HUES64 (cell line): ENCODE data around the gene PDE6B.
A peak's percentile ranks its signal among the peaks of the same experiment; 100 is the strongest.

Source experiments
- H3K27ac ChIP-seq: 2 replicates; pipeline ENCODE4 v1.7.0; 2013; ENCODE audit warnings: low read depth, low read length, inconsistent platforms
- H3K27me3 ChIP-seq: 2 replicates; pipeline ENCODE4 v1.6.1; 2013; ENCODE audit warnings: mild to moderate bottlenecking, low read length; ENCODE audit not compliant: insufficient read depth
- H3K36me3 ChIP-seq: 2 replicates; pipeline ENCODE4 v1.6.1; 2013; ENCODE audit warnings: mild to moderate bottlenecking, low read length; ENCODE audit not compliant: insufficient read depth
- H3K4me1 ChIP-seq: 2 replicates; pipeline ENCODE4 v1.6.1; 2013; ENCODE audit warnings: mild to moderate bottlenecking, low read length, moderate library complexity; ENCODE audit not compliant: insufficient read depth
- H3K4me3 ChIP-seq: 2 replicates; pipeline ENCODE4 v1.5.1; 2013; ENCODE audit warnings: mild to moderate bottlenecking, low read length, moderate library complexity
- H3K9ac ChIP-seq: 2 replicates; pipeline ENCODE4 v1.6.1; 2013; ENCODE audit warnings: mild to moderate bottlenecking, low read depth, low read length
- H3K9me3 ChIP-seq: 2 replicates; pipeline ENCODE4 v1.6.1; 2013; ENCODE audit warnings: low read depth, low read length; ENCODE audit not compliant: insufficient read depth
- WGBS: fragments of 150-250, 120-280 bp; methylation state at CpG from one replicate; pipeline ENCODE4 v1.1.7; 2013; ENCODE audit warnings: missing lambda C conversion rate; 5-methylcytosine and 5-hydroxymethylcytosine counted together

The PDE6B gene

DNA sequence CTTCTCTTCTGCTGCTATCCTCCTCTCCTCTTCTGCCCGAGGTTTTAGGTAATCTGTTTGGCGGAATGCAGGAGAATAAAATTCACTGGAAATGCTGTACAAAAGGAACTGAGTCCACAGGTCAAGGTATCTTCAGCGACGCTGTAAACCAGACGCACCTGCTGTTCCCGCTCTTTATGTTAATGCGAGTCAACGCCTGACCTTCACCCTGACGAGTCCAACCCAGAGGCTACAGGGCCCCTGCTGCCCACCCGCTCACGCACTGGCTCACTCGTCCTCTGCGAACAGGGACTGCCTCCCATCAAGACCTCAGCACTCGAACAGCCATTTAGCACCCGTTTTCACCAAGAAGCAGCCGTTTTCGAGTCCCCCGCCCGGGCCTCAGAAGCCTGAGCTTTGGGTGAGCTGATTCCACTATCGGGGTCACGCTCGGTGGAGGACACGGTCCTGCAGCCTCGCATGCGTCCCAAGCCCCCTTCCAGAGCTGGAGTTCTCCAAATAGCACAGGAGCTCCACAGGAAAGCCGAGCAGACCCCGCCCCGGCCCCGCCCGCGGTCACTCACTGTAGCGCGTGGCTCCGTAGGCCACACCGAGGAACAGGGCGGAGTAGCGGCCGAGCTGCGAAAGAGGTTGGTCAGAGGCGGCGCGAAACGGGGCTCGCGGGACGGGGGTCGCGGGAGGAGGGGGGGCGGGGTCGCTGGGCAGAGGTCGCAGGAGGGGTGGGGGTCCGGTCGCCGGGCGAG is 48.1 kb downstream of the PDE6B start:
- Histone ChIP-seq H3K27me3 (no peaks in the 10 kb centered on the region), H3K4me1 (0 out of 2 replicates have a peak, but pooled peaks cover 3% of the 10 kb centered on the region), H3K36me3 (peaks cover 26% of the 10 kb centered on the region), H3K4me3 (peak overlapping the region; percentile 90), H3K9ac (peak overlapping the region; percentile 87), H3K27ac (peak overlapping the region; percentile 81), H3K9me3 (no peaks in the 10 kb centered on the region)
- WGBS = 7% methylated on average over 54 of the region's 55 CpGs

DNA sequence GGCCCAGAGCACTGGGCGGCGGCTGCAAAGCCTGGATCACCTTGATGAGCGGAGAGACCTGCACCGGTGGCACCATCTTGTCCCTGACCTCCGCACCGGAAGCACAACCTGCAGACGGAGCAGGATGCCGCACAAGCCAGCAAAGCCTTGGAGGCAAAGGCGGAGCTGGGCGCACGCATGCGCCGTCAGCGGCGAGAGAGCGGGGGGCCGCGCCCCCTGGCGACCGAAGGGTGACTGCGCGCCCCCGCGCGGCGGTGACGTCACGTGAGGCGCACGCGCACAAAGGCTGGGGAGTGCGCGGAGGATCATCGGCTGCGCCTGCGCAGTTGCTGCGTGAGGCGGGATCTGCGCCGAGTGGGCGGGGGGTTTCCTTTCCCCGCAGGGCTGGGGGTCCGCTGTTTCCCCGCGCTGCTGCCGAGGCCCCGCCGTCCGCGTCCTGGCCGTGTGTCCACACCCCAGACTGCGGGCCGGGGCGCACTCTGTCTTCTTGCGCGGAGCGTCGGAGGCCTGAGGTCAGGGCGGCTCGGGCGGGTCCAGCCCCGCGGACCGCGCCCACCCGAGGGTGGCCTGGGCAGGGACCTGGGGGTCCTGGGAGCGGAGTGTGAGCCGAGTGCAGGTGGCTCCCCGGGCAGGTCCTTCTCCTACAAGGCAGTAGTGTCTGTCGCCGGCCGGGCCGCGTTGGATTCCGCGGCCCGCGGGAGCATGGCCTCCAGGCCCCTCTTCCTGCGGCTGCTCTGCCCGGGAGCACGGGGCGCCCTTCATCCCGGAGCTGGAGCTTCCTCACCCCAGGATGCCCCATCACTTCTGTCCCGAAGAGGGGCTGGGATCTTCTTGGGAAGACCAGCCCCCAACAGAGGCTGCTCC is 49.0 kb downstream of the PDE6B start, which contains the start of the genes ATP5ME and MYL5:
ATP5ME (minus strand) TSS at position 105 of the 864 bp plus-strand sequence; CDS start at position 76, 29 bp downstream.
MYL5 (plus strand) TSS at position 371 of the 864 bp plus-strand sequence. CDS start 3,485 bp downstream, outside the sequence.
- 1% methylated on average over 84 of the region's 84 CpGs for WGBS
- H3K36me3 ChIP-seq = peaks cover 26% of the 10 kb centered on the region
- H3K9me3 ChIP-seq = no peaks in the 10 kb centered on the region
- H3K9ac ChIP-seq = peak within 1 kb of the TSS; percentile 92
- peak within 1 kb of the TSS; percentile 81 for H3K27ac ChIP-seq
- H3K4me3 ChIP-seq = peak within 1 kb of the TSS; percentile 90
- H3K27me3 ChIP-seq = no peaks in the 10 kb centered on the region
- H3K4me1 ChIP-seq = 0 out of 2 replicates have a peak, but pooled peaks cover 3% of the 10 kb centered on the region

DNA sequence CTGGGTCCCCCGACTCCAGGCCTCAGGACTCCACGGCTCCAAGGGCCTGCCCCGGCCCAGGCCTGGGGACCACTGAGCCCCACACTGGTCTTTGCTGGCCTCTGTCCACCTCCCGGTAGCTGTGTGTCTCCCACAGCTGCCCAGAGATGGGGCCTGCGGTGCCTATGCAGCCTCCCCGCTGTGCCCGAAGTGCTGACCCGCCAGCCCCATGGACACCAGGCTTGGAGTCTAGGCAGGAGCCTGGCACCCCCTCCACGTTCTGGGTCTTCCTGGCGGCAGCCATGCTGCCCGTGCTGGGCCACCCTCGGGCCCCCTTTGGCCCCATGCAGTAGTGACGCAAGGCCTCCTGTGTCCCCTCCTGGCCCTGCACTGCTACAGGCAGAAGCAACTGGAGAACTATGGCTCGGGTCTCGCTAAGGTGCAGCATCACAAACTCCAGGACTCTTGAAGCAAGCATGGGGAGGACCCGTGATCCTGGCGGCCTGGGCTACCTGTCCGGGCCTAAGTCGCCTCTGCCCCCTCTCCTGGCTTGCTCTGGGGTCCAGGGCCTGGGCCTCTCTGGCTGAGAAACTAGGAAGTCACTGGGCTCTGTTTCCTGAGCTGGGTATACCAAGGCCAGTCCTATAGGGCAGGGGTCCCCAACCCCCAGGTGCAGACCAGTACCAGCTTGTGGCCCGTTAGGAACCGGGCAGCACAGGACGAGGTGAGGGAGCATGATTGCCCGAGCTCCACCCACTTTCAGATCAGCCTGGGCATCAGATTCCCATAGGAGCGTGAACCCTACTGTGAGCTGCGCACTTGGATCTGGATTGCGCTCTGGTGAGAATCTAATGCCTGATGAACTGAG is 49.9 kb downstream of the PDE6B start:
- H3K4me1 ChIP-seq = 0 out of 2 replicates have a peak, but pooled peaks cover 3% of the 10 kb centered on the region
- 85% methylated on average over 26 of the region's 26 CpGs for WGBS
- H3K9ac ChIP-seq = peak overlapping the region; percentile 92
- peaks cover 26% of the 10 kb centered on the region for H3K36me3 ChIP-seq
- H3K9me3 ChIP-seq = no peaks in the 10 kb centered on the region
- H3K27ac ChIP-seq = peak overlapping the region; percentile 72; the same call in 1 of the 2 replicates
- peak overlapping the region; percentile 90 for H3K4me3 ChIP-seq
- H3K27me3 ChIP-seq = no peaks in the 10 kb centered on the region

DNA sequence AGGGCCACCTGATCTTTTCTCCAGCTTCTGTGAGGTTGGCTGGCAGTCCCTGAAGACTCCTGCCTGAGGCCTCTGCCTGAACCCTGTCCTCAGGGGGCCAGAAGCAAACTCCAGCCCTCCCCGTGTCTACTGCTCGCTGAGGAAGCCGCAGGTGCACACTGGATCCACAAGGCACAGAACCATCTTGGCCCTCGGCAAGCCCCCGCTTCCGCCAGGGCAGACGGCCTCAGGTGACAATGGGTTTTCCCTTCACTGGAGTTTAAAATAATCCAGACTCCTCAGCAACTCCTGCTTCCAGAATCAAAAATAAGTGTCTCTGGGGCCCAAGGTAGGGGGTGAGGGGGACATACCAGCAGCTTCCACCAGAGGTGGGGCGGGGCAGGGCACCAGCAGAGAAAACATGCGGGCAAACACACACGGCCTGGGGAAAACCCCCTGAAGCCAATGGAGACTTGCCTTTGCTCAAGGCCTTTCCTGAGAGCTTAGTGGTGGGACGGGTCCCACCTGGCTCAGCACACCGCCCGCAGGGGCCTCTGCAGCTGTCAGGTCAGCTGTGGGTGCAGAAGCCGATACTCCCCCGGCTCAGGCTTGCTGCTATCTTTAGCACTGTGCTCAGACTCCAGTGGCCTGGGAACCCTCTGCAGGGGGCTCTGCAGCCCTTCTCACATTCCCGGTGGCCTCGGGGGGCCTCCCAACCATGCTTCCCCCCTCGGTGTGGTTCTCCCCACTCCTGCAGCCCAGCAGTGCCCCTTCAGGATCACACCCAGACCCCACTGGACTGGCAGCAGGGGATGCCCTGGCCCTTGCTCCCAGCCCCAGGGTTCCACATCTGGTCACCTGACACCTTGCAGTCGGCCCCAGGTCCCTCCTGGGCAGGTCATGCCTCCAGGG is 50.9 kb downstream of the PDE6B start:
- Histone ChIP-seq H3K9ac (no peak overlapping the region), H3K4me3 (no peak overlapping the region), H3K27me3 (no peaks in the 10 kb centered on the region), H3K27ac (no peak overlapping the region), H3K36me3 (peaks cover 20% of the 10 kb centered on the region), H3K9me3 (no peaks in the 10 kb centered on the region), H3K4me1 (0 out of 2 replicates have a peak, but pooled peaks cover 7% of the 10 kb centered on the region)
- 87% methylated on average over 19 of the region's 19 CpGs for WGBS

DNA sequence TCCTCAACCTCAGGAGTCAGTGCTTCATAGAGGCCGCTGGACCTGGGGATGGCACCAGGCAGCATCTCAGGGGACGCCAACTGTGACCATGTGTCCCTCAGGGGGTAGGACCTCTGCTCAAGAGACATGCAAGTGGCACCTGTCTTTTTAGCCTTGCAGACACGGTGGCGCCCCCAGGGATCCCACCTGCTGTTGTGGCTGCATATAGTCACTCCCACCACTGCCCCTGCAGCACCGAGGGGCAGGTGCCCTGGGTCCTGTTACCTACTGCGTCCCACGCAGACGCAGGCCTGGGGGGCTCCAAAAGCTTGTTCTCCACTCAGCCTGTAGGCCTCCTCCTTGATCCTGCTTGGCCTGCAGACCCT is 51.5 kb downstream of the PDE6B start:
- WGBS = 86% methylated on average over 8 of the region's 8 CpGs

DNA sequence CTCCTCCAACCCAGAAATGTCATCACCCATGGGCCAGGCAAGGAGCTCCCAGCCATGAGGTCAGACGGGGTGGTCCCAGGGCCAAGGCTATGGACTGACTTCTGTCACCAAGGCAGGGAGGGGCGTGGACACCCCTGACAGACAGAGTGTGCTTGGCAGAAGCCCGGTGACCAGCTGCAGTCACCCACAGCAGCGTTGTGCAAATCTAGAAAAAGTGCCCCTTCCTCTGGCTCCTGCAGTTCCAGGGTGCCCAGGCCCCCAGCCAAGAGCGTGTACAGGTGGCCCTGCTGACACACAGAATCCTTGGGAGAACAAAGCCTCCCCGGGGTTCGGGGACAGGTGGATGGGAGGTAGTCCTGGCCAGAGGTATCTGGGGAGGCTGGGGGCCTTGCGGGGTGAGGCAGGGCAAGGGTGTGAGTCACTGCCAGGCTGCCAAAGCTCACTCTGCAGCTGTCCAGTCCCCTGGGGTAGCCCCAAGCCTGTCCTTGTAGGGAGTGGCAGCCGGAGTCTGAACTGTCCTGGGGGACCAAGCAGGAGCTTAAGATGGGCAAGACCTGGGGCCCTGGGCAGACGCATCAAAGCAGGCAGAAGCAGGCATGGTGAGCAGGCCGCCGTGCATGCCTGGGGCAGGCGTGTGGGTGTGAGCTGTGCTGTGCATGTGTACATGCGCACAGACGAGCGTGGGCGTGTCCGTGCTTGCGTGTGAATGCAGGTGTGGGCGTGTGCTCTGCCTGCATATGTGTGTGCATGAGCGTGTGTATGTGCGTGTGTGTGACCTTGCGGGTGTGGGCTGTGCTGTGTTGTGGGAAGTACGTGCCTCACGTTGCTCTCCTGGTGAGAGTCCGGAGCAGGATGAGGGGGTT is 52.3 kb downstream of the PDE6B start:
- H3K36me3 ChIP-seq = peaks cover 6% of the 10 kb centered on the region
- 88% methylated on average over 26 of the region's 26 CpGs for WGBS
- H3K27me3 ChIP-seq = no peaks in the 10 kb centered on the region
- no peak overlapping the region for H3K9ac ChIP-seq
- 0 out of 2 replicates have a peak, but pooled peaks cover 7% of the 10 kb centered on the region for H3K4me1 ChIP-seq
- H3K4me3 ChIP-seq = no peak overlapping the region
- no peaks in the 10 kb centered on the region for H3K9me3 ChIP-seq
- H3K27ac ChIP-seq = no peak overlapping the region

More for the DNA sequence above, 51.5 kb downstream of the PDE6B start:
- Histone ChIP-seq H3K4me1 (0 out of 2 replicates have a peak, but pooled peaks cover 7% of the 10 kb centered on the region), H3K9ac (no peak overlapping the region), H3K27me3 (no peaks in the 10 kb centered on the region), H3K36me3 (peaks cover 14% of the 10 kb centered on the region), H3K27ac (no peak overlapping the region), H3K9me3 (no peaks in the 10 kb centered on the region), H3K4me3 (no peak overlapping the region)

DNA sequence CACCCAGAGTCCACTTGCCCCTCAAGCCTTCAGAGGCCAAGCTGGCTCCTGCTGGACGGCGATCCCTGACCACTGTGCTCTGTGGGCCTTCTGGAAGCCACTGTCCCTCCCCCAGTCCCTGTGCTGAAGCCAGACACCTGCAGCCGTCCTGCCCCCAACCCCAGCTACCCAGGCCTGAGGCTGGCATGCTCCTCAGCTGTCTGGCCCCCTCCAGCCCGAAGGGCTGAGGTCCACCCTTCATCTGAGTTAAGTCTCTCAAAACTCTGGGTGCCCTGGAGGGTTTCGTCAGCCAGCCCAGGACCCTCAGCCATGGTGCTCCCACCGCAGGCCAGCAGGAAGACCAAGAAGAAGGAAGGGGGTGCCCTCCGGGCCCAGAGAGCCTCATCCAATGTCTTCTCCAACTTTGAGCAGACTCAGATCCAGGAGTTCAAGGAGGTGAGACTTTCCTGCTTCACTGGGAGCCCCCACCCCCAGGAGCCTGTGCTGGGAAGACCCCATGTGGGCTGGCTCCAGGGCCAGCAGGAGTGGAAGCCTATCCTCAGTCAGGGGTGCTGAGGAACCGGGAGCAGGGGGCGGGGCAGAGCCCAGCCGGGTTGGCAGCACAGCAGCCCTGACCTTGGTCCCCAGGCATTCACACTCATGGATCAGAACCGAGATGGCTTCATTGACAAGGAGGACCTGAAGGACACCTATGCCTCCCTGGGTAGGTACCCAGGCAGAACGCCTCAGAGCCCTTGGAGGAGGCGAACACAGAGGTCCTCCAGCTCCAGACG is 53.1 kb downstream of the PDE6B start:
- Histone ChIP-seq H3K36me3 (no peaks in the 10 kb centered on the region), H3K4me1 (peaks cover 4% of the 10 kb centered on the region; the same call in 1 of the 2 replicates), H3K9ac (no peak overlapping the region), H3K4me3 (no peak overlapping the region), H3K27ac (no peak overlapping the region), H3K27me3 (no peaks in the 10 kb centered on the region), H3K9me3 (no peaks in the 10 kb centered on the region)
- WGBS = 85% methylated on average over 14 of the region's 14 CpGs

DNA sequence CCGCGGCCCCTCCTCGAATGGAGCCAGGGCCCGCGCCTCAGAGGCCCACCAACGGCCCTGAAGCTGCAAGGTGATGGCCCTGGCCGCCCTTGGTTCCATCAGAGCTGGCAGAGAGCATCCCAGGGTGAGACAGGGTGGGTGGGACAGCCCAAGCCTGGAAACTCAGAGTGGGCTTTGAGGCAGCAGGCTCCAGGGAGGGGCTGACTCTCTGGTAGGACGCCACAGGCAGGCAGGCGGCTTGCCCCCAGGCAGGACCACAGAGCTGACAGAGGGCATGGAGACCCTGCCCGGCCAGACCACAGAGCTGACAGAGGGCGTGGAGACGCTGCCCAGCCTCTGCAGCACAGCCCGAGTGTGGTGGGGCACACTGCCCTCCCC is 53.7 kb downstream of the PDE6B start:
- Histone ChIP-seq H3K9ac (no peak overlapping the region), H3K27ac (no peak overlapping the region), H3K4me1 (peaks cover 6% of the 10 kb centered on the region; the same call in 1 of the 2 replicates), H3K27me3 (no peaks in the 10 kb centered on the region), H3K36me3 (no peaks in the 10 kb centered on the region), H3K9me3 (no peaks in the 10 kb centered on the region), H3K4me3 (no peak overlapping the region)
- WGBS = 92% methylated on average over 13 of the region's 13 CpGs

DNA sequence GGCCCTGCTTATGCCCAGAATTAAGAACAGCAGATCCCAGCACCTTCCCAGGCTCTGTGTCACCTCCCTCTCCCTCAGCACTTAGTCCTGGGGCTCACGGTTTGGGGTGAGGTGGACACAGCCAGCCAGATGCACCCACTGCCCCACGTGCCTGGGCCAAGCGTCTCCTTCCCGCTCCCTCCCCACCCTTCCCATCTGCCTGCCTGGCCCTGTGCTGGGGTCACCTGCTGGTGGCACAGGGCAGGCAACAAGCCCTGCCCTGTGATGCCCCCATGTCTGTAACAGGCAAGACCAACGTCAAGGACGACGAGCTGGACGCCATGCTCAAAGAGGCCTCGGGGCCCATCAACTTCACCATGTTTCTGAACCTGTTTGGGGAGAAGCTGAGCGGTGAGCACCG is 54.3 kb downstream of the PDE6B start:
- Histone ChIP-seq H3K4me1 (peaks cover 6% of the 10 kb centered on the region; the same call in 1 of the 2 replicates), H3K4me3 (no peak overlapping the region), H3K9ac (no peak overlapping the region), H3K27me3 (no peaks in the 10 kb centered on the region), H3K27ac (no peak overlapping the region), H3K36me3 (no peaks in the 10 kb centered on the region), H3K9me3 (no peaks in the 10 kb centered on the region)
- WGBS = 88% methylated on average over 11 of the region's 11 CpGs
